Vagina (tissue), 2 donors: ENCODE data around the gene GPC5. TPM values are rescaled to one million over a fixed set of nuclear protein-coding genes. Genes with fewer than 3 reads are reported as not detected.

Experiments used
- DNase-seq, 2 donors: peaks; one replicate each; pipeline ENCODE4 v3.0.0-alpha.2; 2017; ENCODE audit errors: extremely low spot score in 2 of 2
- H3K27ac ChIP-seq: fragments of 200-600 bp; sonication (generic); one replicate; pipeline ENCODE4 v1.5.1; 2019
- H3K27me3 ChIP-seq: fragments of 200-600 bp; sonication (generic); one replicate; pipeline ENCODE4 v1.5.1; 2019
- H3K36me3 ChIP-seq, 2 donors: fragments of 200-600 bp; sonication (generic); one replicate each; pipeline ENCODE4 v1.5.1; 2017 to 2019
- H3K4me1 ChIP-seq: fragments of 200-600 bp; sonication (generic); one replicate; pipeline ENCODE4 v1.5.1; 2019
- H3K4me3 ChIP-seq, 2 donors: fragments of 200-600 bp; sonication (generic); 1 replicate in 1 of 2; 2 replicates in 1 of 2; pipeline ENCODE4 v1.5.1; 2016 to 2019
- H3K9me3 ChIP-seq: fragments of 200-600 bp; sonication (generic); one replicate; pipeline ENCODE4 v1.5.1; 2019
- CTCF ChIP-seq, 3 experiments: fragments of 450-650 bp in 2 of 3; fragments of 200-600 bp in 1 of 3; sonication (generic) in 1 of 3; IDR thresholded peaks; one replicate each; pipeline ENCODE4 v1.5.1; 2017 to 2019; ENCODE audit warnings: antibody characterized with exemption in 3 of 3, mild to moderate bottlenecking in 2 of 3, moderate library complexity in 2 of 3
- POLR2A ChIP-seq, 2 donors: fragments of 450-650 bp; IDR thresholded peaks; one replicate each; pipeline ENCODE4 v1.6.1; 2017; ENCODE audit warnings: antibody characterized with exemption in 2 of 2, mild to moderate bottlenecking in 2 of 2, moderate library complexity in 2 of 2
- POLR2AphosphoS5 ChIP-seq, 2 donors: sonication (generic); formaldehyde crosslinking; IDR thresholded peaks; one replicate each; pipeline ENCODE4 v1.9.0; 2017; ENCODE audit warnings: antibody characterized with exemption in 2 of 2, mild to moderate bottlenecking in 2 of 2, low read depth in 1 of 2; ENCODE audit not compliant: insufficient read depth in 1 of 2
- intact Hi-C: fragments of 100-400 bp; cut with DNase I; formaldehyde crosslinking; loops from one replicate; pipeline ENCODE4 v1.15.1; 2023
- total RNA-seq: library from RNA; depleted of rRNA; stranded (reverse); fragments of >200 nt; gene quantifications from one replicate; pipeline ENCODE4 v1.2.3, GENCODE V29; 2016

Gene GPC5
- total RNA-seq, 1 donor from 2014 or later = 1.7 TPM

GRCh38 chr13:92574499-92574898, 1176.1 kb downstream of the GPC5 start:
- Histone ChIP-seq H3K27me3 (no peaks in the 10 kb centered on the region), H3K27ac (no peak overlapping the region), H3K4me3 (no peak overlapping the region), H3K4me1 (no peaks in the 10 kb centered on the region), H3K36me3 (no peaks in the 10 kb centered on the region), H3K9me3 (no peaks in the 10 kb centered on the region)
- TF ChIP-seq POLR2AphosphoS5 (IDR thresholded peaks at IDR 0.05; ENCODE audit: insufficient read depth in 1 of 2, low read depth in 1 of 2) = no peak
- no peak for TF ChIP-seq POLR2A (IDR thresholded peaks at IDR 0.05)
- TF ChIP-seq CTCF (IDR thresholded peaks at IDR 0.05) = no peak
- no peak for DNase-seq
- intact Hi-C loops = no loop called here

- TF ChIP-seq POLR2AphosphoS5 (IDR thresholded peaks at IDR 0.05; ENCODE audit: insufficient read depth in 1 of 2, low read depth in 1 of 2) = no peak
- no peak for TF ChIP-seq POLR2A (IDR thresholded peaks at IDR 0.05)
- TF ChIP-seq CTCF (IDR thresholded peaks at IDR 0.05) = no peak
- H3K9me3 ChIP-seq = no peaks in the 10 kb centered on the region
- intact Hi-C loops = no loop called here
- no peak overlapping the region for H3K27ac ChIP-seq
- H3K4me1 ChIP-seq = no peaks in the 10 kb centered on the region
- H3K4me3 ChIP-seq = no peak overlapping the region
- no peak for DNase-seq
- no peaks in the 10 kb centered on the region for H3K27me3 ChIP-seq
- H3K36me3 ChIP-seq = no peaks in the 10 kb centered on the region
Observed at GRCh38 chr13:92575777-92576176, 1177.4 kb downstream of the GPC5 start.

- H3K36me3 ChIP-seq = no peaks in the 10 kb centered on the region
- DNase-seq = no peak
- TF ChIP-seq CTCF (IDR thresholded peaks at IDR 0.05) = no peak
- TF ChIP-seq POLR2A (IDR thresholded peaks at IDR 0.05) = no peak
- no peak for TF ChIP-seq POLR2AphosphoS5 (IDR thresholded peaks at IDR 0.05; ENCODE audit: insufficient read depth in 1 of 2, low read depth in 1 of 2)
- no peaks in the 10 kb centered on the region for H3K4me1 ChIP-seq
- no peak overlapping the region for H3K4me3 ChIP-seq
- no peak overlapping the region for H3K27ac ChIP-seq
- intact Hi-C loops = no loop called here
- no peaks in the 10 kb centered on the region for H3K9me3 ChIP-seq
- no peaks in the 10 kb centered on the region for H3K27me3 ChIP-seq
Observed at GRCh38 chr13:92578358-92578757, 1179.9 kb downstream of the GPC5 start.

GRCh38 chr13:92589955-92590354, 1191.5 kb downstream of the GPC5 start:
- intact Hi-C loops = no loop called here
- H3K4me1 ChIP-seq = no peaks in the 10 kb centered on the region
- no peak for TF ChIP-seq CTCF (IDR thresholded peaks at IDR 0.05)
- TF ChIP-seq POLR2A (IDR thresholded peaks at IDR 0.05) = no peak
- no peak for TF ChIP-seq POLR2AphosphoS5 (IDR thresholded peaks at IDR 0.05; ENCODE audit: insufficient read depth in 1 of 2, low read depth in 1 of 2)
- no peaks in the 10 kb centered on the region for H3K27me3 ChIP-seq
- H3K27ac ChIP-seq = no peak overlapping the region
- no peaks in the 10 kb centered on the region for H3K36me3 ChIP-seq
- no peak overlapping the region for H3K4me3 ChIP-seq
- DNase-seq = no peak
- no peaks in the 10 kb centered on the region for H3K9me3 ChIP-seq

GRCh38 chr13:92590503-92590908, 1192.1 kb downstream of the GPC5 start:
- intact Hi-C loops = no loop called here
- no peak overlapping the region for H3K27ac ChIP-seq
- no peaks in the 10 kb centered on the region for H3K36me3 ChIP-seq
- no peak for TF ChIP-seq POLR2AphosphoS5 (IDR thresholded peaks at IDR 0.05; ENCODE audit: insufficient read depth in 1 of 2, low read depth in 1 of 2)
- TF ChIP-seq POLR2A (IDR thresholded peaks at IDR 0.05) = no peak
- TF ChIP-seq CTCF (IDR thresholded peaks at IDR 0.05) = no peak
- no peaks in the 10 kb centered on the region for H3K9me3 ChIP-seq
- no peak overlapping the region for H3K4me3 ChIP-seq
- no peak for DNase-seq
- H3K4me1 ChIP-seq = no peaks in the 10 kb centered on the region
- H3K27me3 ChIP-seq = no peaks in the 10 kb centered on the region
